Activated CD4-positive, CD25-positive, alpha-beta regulatory T cell (primary cell): Measurements from ENCODE around the gene CCNB2.
A peak's percentile ranks its signal among the peaks of the same experiment; 100 is the strongest.
"Not testable (repeated sequence)": the region's sequence is repeated elsewhere in the genome, so short reads cannot be mapped to it uniquely, and the experiment has no call there.

Source experiments
- DNase-seq, 4 experiments: peaks; one replicate each; lab custom pipeline; 2025; lab: John Stamatoyannopoulos, UW

The CCNB2 gene

GRCh38 chr15:59133929-59134427, 29.0 kb downstream of the CCNB2 start:
- DNase-seq, result no peak

- no peak for DNase-seq
Measured at GRCh38 chr15:59137566-59137965, 32.6 kb downstream of the CCNB2 start.

GRCh38 chr15:59138243-59138642, 33.3 kb downstream of the CCNB2 start:
- DNase-seq, result peak; percentile 2 to 33 (median 20)

GRCh38 chr15:59140422-59141226, 35.7 kb downstream of the CCNB2 start:
- DNase-seq, result no peak

- DNase-seq, result no peak
Measured at GRCh38 chr15:59143281-59143680, 38.3 kb downstream of the CCNB2 start.

- DNase-seq, result not testable (repeated sequence)
Measured at GRCh38 chr15:59144594-59144993, 39.6 kb downstream of the CCNB2 start.

GRCh38 chr15:59147666-59148065, 42.7 kb downstream of the CCNB2 start:
- DNase-seq, result no peak

- DNase-seq, result no peak
Measured at GRCh38 chr15:59148153-59148833, 43.3 kb downstream of the CCNB2 start.

- DNase-seq, result no peak
Measured at GRCh38 chr15:59150185-59150584, 45.2 kb downstream of the CCNB2 start.

GRCh38 chr15:59152694-59153450, 47.9 kb downstream of the CCNB2 start:
- no peak for DNase-seq

GRCh38 chr15:59153466-59153865, 48.5 kb downstream of the CCNB2 start:
- DNase-seq, result no peak

GRCh38 chr15:59154243-59154642, 49.3 kb downstream of the CCNB2 start:
- DNase-seq, result no peak

GRCh38 chr15:59155431-59155830, 50.5 kb downstream of the CCNB2 start:
- no peak for DNase-seq

GRCh38 chr15:59157396-59157795, 52.5 kb downstream of the CCNB2 start:
- DNase-seq, result no peak

GRCh38 chr15:59157840-59158700, 53.1 kb downstream of the CCNB2 start:
- no peak for DNase-seq

GRCh38 chr15:59158701-59159034, 53.7 kb downstream of the CCNB2 start:
- DNase-seq, result no peak

- no peak for DNase-seq
Measured at GRCh38 chr15:59159210-59159609, 54.3 kb downstream of the CCNB2 start.

- DNase-seq, result no peak
Measured at GRCh38 chr15:59160880-59161593, 56.1 kb downstream of the CCNB2 start.

- not testable (repeated sequence) for DNase-seq
Measured at GRCh38 chr15:59162080-59162479, 57.1 kb downstream of the CCNB2 start.

GRCh38 chr15:59165726-59166125, 60.8 kb downstream of the CCNB2 start:
- DNase-seq, result no peak

GRCh38 chr15:59166166-59166565, 61.2 kb downstream of the CCNB2 start:
- no peak for DNase-seq
